ENCODE data around the gene TRIO. TPM values are rescaled to one million over a fixed set of nuclear protein-coding genes. Genes with fewer than 3 reads are reported as not detected.

TRIO gene
- polyA plus RNA-seq, 2 donors: 10.3 to 22.8 TPM

DNA sequence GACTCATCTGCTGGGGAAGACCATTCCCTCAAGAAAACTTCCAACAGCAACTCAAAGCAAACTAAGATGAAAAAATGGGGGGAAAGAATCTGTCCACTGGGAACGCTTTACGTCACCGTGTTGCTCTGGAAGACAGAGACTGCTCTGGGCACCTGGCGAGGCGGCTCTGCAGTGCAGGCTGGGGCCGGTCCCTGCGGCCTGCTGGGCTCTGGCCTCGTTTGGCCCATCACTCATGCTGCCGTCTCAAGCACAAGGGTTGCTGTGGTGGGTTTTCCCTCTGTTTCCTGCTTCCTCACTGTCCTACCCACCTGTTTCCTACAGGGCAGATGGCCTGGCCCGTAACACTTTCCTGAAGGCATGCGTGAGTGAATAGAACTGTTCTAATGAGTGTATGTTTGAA lies 345.6 kb downstream of the TRIO start:
- H3K9me3 ChIP-seq (ENCODE audit: control insufficient read depth in 2 of 2, insufficient read depth in 1 of 2, low read depth in 1 of 2, low read length in 1 of 2): no peaks in the 10 kb centered on the region
- H3K4me3 ChIP-seq (ENCODE audit: low read depth in 1 of 2, low read length in 2 of 2): no peak overlapping the region
- H3K27ac ChIP-seq (ENCODE audit: low read depth in 2 of 2, low read length in 1 of 2): no peak overlapping the region
- H3K4me1 ChIP-seq (ENCODE audit: control insufficient read depth in 2 of 2, insufficient read depth in 2 of 2, low read length in 1 of 2): peaks cover 0 to 5% of the 10 kb centered on the region in 2 donors
- no peaks in the 10 kb centered on the region for H3K27me3 ChIP-seq (ENCODE audit: control insufficient read depth in 1 of 2, insufficient read depth in 2 of 2, low read length in 2 of 2)
- WGBS, 2 donors: 87 to 91% methylated on average over 11 of the region's 11 CpGs
- H3K36me3 ChIP-seq (ENCODE audit: control insufficient read depth in 2 of 2, insufficient read depth in 2 of 2, low read length in 1 of 2): peaks cover 16 to 37% of the 10 kb centered on the region in 2 donors

- Histone ChIP-seq H3K36me3 (ENCODE audit: control insufficient read depth in 2 of 2, insufficient read depth in 2 of 2, low read length in 1 of 2) (peaks cover 14 to 35% of the 10 kb centered on the region in 2 donors), H3K4me1 (ENCODE audit: control insufficient read depth in 2 of 2, insufficient read depth in 2 of 2, low read length in 1 of 2) (peaks cover 0 to 5% of the 10 kb centered on the region in 2 donors), H3K9me3 (ENCODE audit: control insufficient read depth in 2 of 2, insufficient read depth in 1 of 2, low read depth in 1 of 2, low read length in 1 of 2) (no peaks in the 10 kb centered on the region), H3K27me3 (ENCODE audit: control insufficient read depth in 1 of 2, insufficient read depth in 2 of 2, low read length in 2 of 2) (no peaks in the 10 kb centered on the region), H3K4me3 (ENCODE audit: low read depth in 1 of 2, low read length in 2 of 2) (no peak overlapping the region), H3K27ac (ENCODE audit: low read depth in 2 of 2, low read length in 1 of 2) (no peak overlapping the region)
- 61 to 79% methylated on average over 5 of the region's 5 CpGs for WGBS, 2 donors
Observed at GRCh38 chr5:14489643-14490042, 346.5 kb downstream of the TRIO start.

DNA sequence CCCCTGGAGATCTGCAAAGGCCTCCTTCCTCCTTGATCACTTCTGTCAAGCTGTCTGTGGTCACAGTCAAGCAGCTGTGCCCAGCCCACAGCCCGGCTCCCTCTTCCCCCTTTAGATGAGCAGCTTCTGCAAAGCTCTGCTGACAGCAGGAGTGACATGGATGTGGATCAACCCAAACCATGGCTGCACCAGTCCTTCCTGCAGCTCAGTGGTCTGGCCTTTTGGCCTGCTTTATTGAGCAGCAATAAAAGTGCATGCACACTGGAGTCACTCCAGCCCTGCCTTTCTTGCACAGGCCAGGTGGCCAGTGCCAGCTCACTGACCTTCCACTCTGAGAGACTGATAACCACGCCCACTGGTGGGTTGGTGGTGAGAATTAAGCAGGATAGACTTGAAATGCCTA lies 347.2 kb downstream of the TRIO start:
- 78 to 82% methylated on average over 2 of the region's 2 CpGs for WGBS, 2 donors
- no peak overlapping the region for H3K4me3 ChIP-seq (ENCODE audit: low read depth in 1 of 2, low read length in 2 of 2)
- H3K4me1 ChIP-seq (ENCODE audit: control insufficient read depth in 2 of 2, insufficient read depth in 2 of 2, low read length in 1 of 2): peaks cover 0 to 5% of the 10 kb centered on the region in 2 donors
- no peaks in the 10 kb centered on the region for H3K27me3 ChIP-seq (ENCODE audit: control insufficient read depth in 1 of 2, insufficient read depth in 2 of 2, low read length in 2 of 2)
- peaks cover 14 to 35% of the 10 kb centered on the region in 2 donors for H3K36me3 ChIP-seq (ENCODE audit: control insufficient read depth in 2 of 2, insufficient read depth in 2 of 2, low read length in 1 of 2)
- H3K27ac ChIP-seq (ENCODE audit: low read depth in 2 of 2, low read length in 1 of 2): no peak overlapping the region
- H3K9me3 ChIP-seq (ENCODE audit: control insufficient read depth in 2 of 2, insufficient read depth in 1 of 2, low read depth in 1 of 2, low read length in 1 of 2): no peaks in the 10 kb centered on the region

- Histone ChIP-seq H3K4me1 (ENCODE audit: control insufficient read depth in 2 of 2, insufficient read depth in 2 of 2, low read length in 1 of 2) (peaks cover 0 to 5% of the 10 kb centered on the region in 2 donors), H3K4me3 (ENCODE audit: low read depth in 1 of 2, low read length in 2 of 2) (no peak overlapping the region), H3K27ac (ENCODE audit: low read depth in 2 of 2, low read length in 1 of 2) (no peak overlapping the region), H3K36me3 (ENCODE audit: control insufficient read depth in 2 of 2, insufficient read depth in 2 of 2, low read length in 1 of 2) (peaks cover 14 to 33% of the 10 kb centered on the region in 2 donors), H3K27me3 (ENCODE audit: control insufficient read depth in 1 of 2, insufficient read depth in 2 of 2, low read length in 2 of 2) (no peaks in the 10 kb centered on the region), H3K9me3 (ENCODE audit: control insufficient read depth in 2 of 2, insufficient read depth in 1 of 2, low read depth in 1 of 2, low read length in 1 of 2) (no peaks in the 10 kb centered on the region)
- WGBS, 2 donors: 87 to 89% methylated on average over 21 of the region's 21 CpGs
Observed at GRCh38 chr5:14491015-14491915, 348.1 kb downstream of the TRIO start.

- H3K9me3 ChIP-seq (ENCODE audit: control insufficient read depth in 2 of 2, insufficient read depth in 1 of 2, low read depth in 1 of 2, low read length in 1 of 2): no peaks in the 10 kb centered on the region
- peaks cover 14 to 35% of the 10 kb centered on the region in 2 donors for H3K36me3 ChIP-seq (ENCODE audit: control insufficient read depth in 2 of 2, insufficient read depth in 2 of 2, low read length in 1 of 2)
- no peak overlapping the region for H3K27ac ChIP-seq (ENCODE audit: low read depth in 2 of 2, low read length in 1 of 2)
- H3K4me3 ChIP-seq (ENCODE audit: low read depth in 1 of 2, low read length in 2 of 2): no peak overlapping the region
- H3K27me3 ChIP-seq (ENCODE audit: control insufficient read depth in 1 of 2, insufficient read depth in 2 of 2, low read length in 2 of 2): no peaks in the 10 kb centered on the region
- WGBS, 2 donors: 90 to 91% methylated on average over 21 of the region's 21 CpGs
- H3K4me1 ChIP-seq (ENCODE audit: control insufficient read depth in 2 of 2, insufficient read depth in 2 of 2, low read length in 1 of 2): peaks cover 0 to 5% of the 10 kb centered on the region in 2 donors
Observed at GRCh38 chr5:14492331-14492964, 349.3 kb downstream of the TRIO start.

DNA sequence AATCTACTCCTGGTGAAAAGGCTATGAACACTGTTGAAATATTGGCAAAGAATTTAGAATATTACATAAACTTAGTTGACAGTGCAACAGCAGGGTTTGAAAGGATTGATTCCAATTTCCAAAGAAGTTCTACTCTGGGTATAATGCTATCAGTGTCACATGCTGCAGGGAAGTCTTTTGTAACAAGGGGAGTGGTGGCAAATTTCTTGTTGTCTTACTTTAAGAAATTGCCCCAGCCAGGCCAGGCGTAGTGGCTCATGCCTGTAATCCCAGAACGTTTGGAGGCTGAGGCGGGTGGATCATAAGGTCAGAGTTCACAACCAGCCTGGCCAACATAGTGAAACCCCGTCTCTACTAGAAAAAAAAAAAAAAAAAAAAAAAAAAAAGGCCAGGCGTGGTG lies 352.2 kb downstream of the TRIO start:
- Histone ChIP-seq H3K27me3 (ENCODE audit: control insufficient read depth in 1 of 2, insufficient read depth in 2 of 2, low read length in 2 of 2) (no peaks in the 10 kb centered on the region), H3K9me3 (ENCODE audit: control insufficient read depth in 2 of 2, insufficient read depth in 1 of 2, low read depth in 1 of 2, low read length in 1 of 2) (peaks cover 0 to 2% of the 10 kb centered on the region in 2 donors), H3K4me1 (ENCODE audit: control insufficient read depth in 2 of 2, insufficient read depth in 2 of 2, low read length in 1 of 2) (peaks cover 0 to 2% of the 10 kb centered on the region in 2 donors), H3K4me3 (ENCODE audit: low read depth in 1 of 2, low read length in 2 of 2) (no peak overlapping the region), H3K36me3 (ENCODE audit: control insufficient read depth in 2 of 2, insufficient read depth in 2 of 2, low read length in 1 of 2) (peaks cover 17 to 37% of the 10 kb centered on the region in 2 donors), H3K27ac (ENCODE audit: low read depth in 2 of 2, low read length in 1 of 2) (no peak overlapping the region)
- 87% methylated on average over 5 of the region's 5 CpGs for WGBS, 2 donors

DNA sequence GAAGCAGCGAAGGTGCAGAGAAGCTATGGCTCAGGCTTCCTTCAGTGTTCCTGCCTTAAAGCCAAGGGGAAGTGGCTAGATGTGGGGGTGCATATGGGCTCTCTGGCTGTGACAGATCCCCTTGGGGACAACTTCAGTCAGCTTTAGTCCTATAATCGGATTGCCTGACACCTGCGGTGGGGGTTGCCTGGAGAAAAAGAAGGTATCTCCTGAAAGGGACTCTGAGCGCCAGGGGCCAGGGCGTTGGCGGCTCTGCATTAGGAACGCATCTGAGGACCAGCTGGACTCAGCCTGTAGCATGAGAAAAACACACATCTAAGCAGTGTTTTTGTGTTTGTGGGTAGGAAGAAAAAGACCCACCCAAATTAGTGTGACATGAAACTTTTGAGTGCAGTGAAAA lies 354.2 kb downstream of the TRIO start:
- H3K4me3 ChIP-seq (ENCODE audit: low read depth in 1 of 2, low read length in 2 of 2): no peak overlapping the region
- WGBS, 2 donors: 92% methylated on average over 7 of the region's 7 CpGs
- peaks cover 0 to 2% of the 10 kb centered on the region in 2 donors for H3K4me1 ChIP-seq (ENCODE audit: control insufficient read depth in 2 of 2, insufficient read depth in 2 of 2, low read length in 1 of 2)
- H3K36me3 ChIP-seq (ENCODE audit: control insufficient read depth in 2 of 2, insufficient read depth in 2 of 2, low read length in 1 of 2): peaks cover 12 to 35% of the 10 kb centered on the region in 2 donors
- H3K27me3 ChIP-seq (ENCODE audit: control insufficient read depth in 1 of 2, insufficient read depth in 2 of 2, low read length in 2 of 2): no peaks in the 10 kb centered on the region
- H3K9me3 ChIP-seq (ENCODE audit: control insufficient read depth in 2 of 2, insufficient read depth in 1 of 2, low read depth in 1 of 2, low read length in 1 of 2): peaks cover 0 to 2% of the 10 kb centered on the region in 2 donors
- no peak overlapping the region for H3K27ac ChIP-seq (ENCODE audit: low read depth in 2 of 2, low read length in 1 of 2)

GRCh38 chr5:14501353-14502293 lies 358.5 kb downstream of the TRIO start:
- 72 to 73% methylated on average over 18 of the region's 18 CpGs for WGBS, 2 donors
- Histone ChIP-seq H3K9me3 (ENCODE audit: control insufficient read depth in 2 of 2, insufficient read depth in 1 of 2, low read depth in 1 of 2, low read length in 1 of 2) (peaks cover 0 to 2% of the 10 kb centered on the region in 2 donors), H3K27me3 (ENCODE audit: control insufficient read depth in 1 of 2, insufficient read depth in 2 of 2, low read length in 2 of 2) (no peaks in the 10 kb centered on the region), H3K27ac (ENCODE audit: low read depth in 2 of 2, low read length in 1 of 2) (no peak overlapping the region), H3K4me3 (ENCODE audit: low read depth in 1 of 2, low read length in 2 of 2) (no peak overlapping the region), H3K4me1 (ENCODE audit: control insufficient read depth in 2 of 2, insufficient read depth in 2 of 2, low read length in 1 of 2) (peaks cover 0 to 4% of the 10 kb centered on the region in 2 donors), H3K36me3 (ENCODE audit: control insufficient read depth in 2 of 2, insufficient read depth in 2 of 2, low read length in 1 of 2) (peaks cover 13 to 58% of the 10 kb centered on the region in 2 donors)

DNA sequence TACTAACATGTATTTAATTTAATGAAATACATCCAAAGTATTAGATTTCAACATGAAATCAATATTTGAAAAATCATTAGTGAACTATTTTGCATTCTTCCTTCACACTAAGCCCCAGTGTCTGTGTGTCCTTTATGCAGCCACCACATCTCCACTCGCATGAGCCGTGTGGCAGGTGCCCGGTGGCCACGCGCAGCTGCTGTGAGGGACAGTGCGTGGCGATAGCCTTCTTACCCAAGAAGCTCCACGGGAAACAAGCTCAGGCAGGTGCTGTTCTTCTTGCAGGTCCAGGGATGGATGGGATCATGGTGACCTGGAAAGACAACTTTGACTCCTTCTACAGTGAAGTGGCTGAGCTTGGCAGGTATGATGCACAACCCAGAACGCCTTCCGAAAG lies 359.1 kb downstream of the TRIO start:
- 92 to 95% methylated on average over 10 of the region's 10 CpGs for WGBS, 2 donors
- peaks cover 16 to 59% of the 10 kb centered on the region in 2 donors for H3K36me3 ChIP-seq (ENCODE audit: control insufficient read depth in 2 of 2, insufficient read depth in 2 of 2, low read length in 1 of 2)

More for the DNA sequence above, 359.1 kb downstream of the TRIO start:
- Histone ChIP-seq H3K9me3 (ENCODE audit: control insufficient read depth in 2 of 2, insufficient read depth in 1 of 2, low read depth in 1 of 2, low read length in 1 of 2) (peaks cover 0 to 2% of the 10 kb centered on the region in 2 donors), H3K27me3 (ENCODE audit: control insufficient read depth in 1 of 2, insufficient read depth in 2 of 2, low read length in 2 of 2) (no peaks in the 10 kb centered on the region), H3K4me1 (ENCODE audit: control insufficient read depth in 2 of 2, insufficient read depth in 2 of 2, low read length in 1 of 2) (peaks cover 2 to 4% of the 10 kb centered on the region in 2 donors), H3K4me3 (ENCODE audit: low read depth in 1 of 2, low read length in 2 of 2) (no peak overlapping the region), H3K27ac (ENCODE audit: low read depth in 2 of 2, low read length in 1 of 2) (no peak overlapping the region)

Measured in esophagus (tissue), 2 donors.